Measurements from ENCODE around the gene PAK1. TPM values are rescaled to one million over a fixed set of nuclear protein-coding genes. Genes with fewer than 3 reads are reported as not detected.

The PAK1 gene
- total and polyA plus RNA-seq, 8 donors, result 16.7 to 89.5 (median 46.5) TPM

DNA sequence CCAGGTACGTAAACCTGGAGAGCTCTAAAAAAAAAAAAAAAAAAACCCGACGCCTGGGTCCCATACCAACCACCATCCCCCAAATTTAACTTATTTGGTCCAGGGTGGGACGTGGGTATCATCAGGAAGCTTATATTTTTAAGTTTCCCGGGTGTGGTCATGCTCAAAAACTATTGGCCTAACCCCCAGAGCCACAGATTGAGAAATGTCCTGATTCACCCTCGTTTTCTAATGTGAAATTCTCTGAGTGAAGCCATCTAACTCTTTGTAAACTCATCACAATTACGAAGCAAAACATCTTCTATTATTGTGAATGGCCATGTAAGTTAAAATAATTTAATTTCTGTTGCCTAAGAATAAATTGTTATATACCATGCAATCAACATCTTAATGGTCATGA lies 29.6 kb downstream of the PAK1 start:
- no peaks in the 10 kb centered on the region for H3K36me3 ChIP-seq
- DNase-seq, result no peak
- TF ChIP-seq POLR2A (IDR thresholded peaks at IDR 0.05) (no peak), EP300 (IDR thresholded peaks at IDR 0.05) (no peak), CTCF (IDR thresholded peaks at IDR 0.05) (no peak), POLR2AphosphoS5 (IDR thresholded peaks at IDR 0.05) (no peak)
- H3K4me3 ChIP-seq, result no peak overlapping the region
- H3K4me1 ChIP-seq, result peaks cover 8 to 28% (median 13%) of the 10 kb centered on the region in 4 donors
- H3K9me3 ChIP-seq, result no peaks in the 10 kb centered on the region
- H3K27ac ChIP-seq, result no peak overlapping the region
- intact Hi-C loops (cut with DNase I; ENCODE audit: low total_unique reads), result no loop called here
- WGBS, 5 donors, result 84 to 95% (median 89%) methylated on average over 7 of the region's 7 CpGs
- no peaks in the 10 kb centered on the region for H3K27me3 ChIP-seq

- H3K27ac ChIP-seq, result no peak overlapping the region
- no peaks in the 10 kb centered on the region for H3K36me3 ChIP-seq
- H3K4me1 ChIP-seq, result peaks cover 5 to 34% (median 15%) of the 10 kb centered on the region in 4 donors
- DNase-seq, result no peak
- H3K4me3 ChIP-seq, result no peak overlapping the region
- TF ChIP-seq EP300 (IDR thresholded peaks at IDR 0.05) (no peak), CTCF (IDR thresholded peaks at IDR 0.05) (no peak), POLR2AphosphoS5 (IDR thresholded peaks at IDR 0.05) (no peak), POLR2A (IDR thresholded peaks at IDR 0.05) (no peak)
- intact Hi-C loops (cut with DNase I; ENCODE audit: low total_unique reads), result no loop called here
- WGBS, 5 donors, result 68 to 92% (median 87%) methylated on average over 3 of the region's 3 CpGs
- no peaks in the 10 kb centered on the region for H3K27me3 ChIP-seq
- H3K9me3 ChIP-seq, result no peaks in the 10 kb centered on the region
Observed at GRCh38 chr11:77442394-77443053, 31.4 kb downstream of the PAK1 start.

DNA sequence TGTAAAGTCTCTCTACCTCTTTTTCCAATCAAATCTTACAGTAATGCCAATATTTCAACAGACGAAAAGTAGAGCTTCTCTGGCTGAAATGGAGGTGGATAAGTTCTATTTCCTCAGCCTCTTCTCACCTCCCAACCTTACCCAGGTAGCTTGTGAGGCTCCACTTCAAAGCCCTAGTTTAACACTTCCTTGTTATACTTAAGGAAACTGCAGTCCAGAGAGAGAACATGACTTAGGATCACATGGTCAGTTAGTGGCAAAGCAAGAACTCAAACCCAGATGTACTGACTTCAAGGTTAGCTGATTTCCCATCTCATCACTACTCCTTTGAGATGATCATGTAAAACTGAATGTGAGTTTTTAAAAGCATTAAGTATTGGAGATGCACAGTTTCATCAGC lies 32.5 kb downstream of the PAK1 start:
- no peak for TF ChIP-seq POLR2AphosphoS5 (IDR thresholded peaks at IDR 0.05)
- DNase-seq, result no peak
- no peak overlapping the region for H3K27ac ChIP-seq
- H3K27me3 ChIP-seq, result no peaks in the 10 kb centered on the region
- peaks cover 5 to 34% (median 23%) of the 10 kb centered on the region in 4 donors for H3K4me1 ChIP-seq
- no peaks in the 10 kb centered on the region for H3K9me3 ChIP-seq
- intact Hi-C loops (cut with DNase I; ENCODE audit: low total_unique reads), result no loop called here
- H3K36me3 ChIP-seq, result no peaks in the 10 kb centered on the region
- WGBS, 5 donors, result 83 to 94% (median 91%) methylated on average over 1 of the region's 1 CpG
- H3K4me3 ChIP-seq, result no peak overlapping the region

- Histone ChIP-seq H3K27ac (no peak overlapping the region), H3K4me3 (no peak overlapping the region), H3K27me3 (no peaks in the 10 kb centered on the region), H3K4me1 (peaks cover 5 to 30% (median 20%) of the 10 kb centered on the region in 4 donors), H3K9me3 (no peaks in the 10 kb centered on the region), H3K36me3 (no peaks in the 10 kb centered on the region)
- intact Hi-C loops (cut with DNase I; ENCODE audit: low total_unique reads), result no loop called here
- TF ChIP-seq EP300 (IDR thresholded peaks at IDR 0.05), result no peak
- TF ChIP-seq POLR2AphosphoS5 (IDR thresholded peaks at IDR 0.05), result no peak
- no peak for TF ChIP-seq CTCF (IDR thresholded peaks at IDR 0.05)
- no peak for TF ChIP-seq POLR2A (IDR thresholded peaks at IDR 0.05)
- no peak for DNase-seq
Observed at GRCh38 chr11:77440678-77441077, 33.2 kb downstream of the PAK1 start.

DNA sequence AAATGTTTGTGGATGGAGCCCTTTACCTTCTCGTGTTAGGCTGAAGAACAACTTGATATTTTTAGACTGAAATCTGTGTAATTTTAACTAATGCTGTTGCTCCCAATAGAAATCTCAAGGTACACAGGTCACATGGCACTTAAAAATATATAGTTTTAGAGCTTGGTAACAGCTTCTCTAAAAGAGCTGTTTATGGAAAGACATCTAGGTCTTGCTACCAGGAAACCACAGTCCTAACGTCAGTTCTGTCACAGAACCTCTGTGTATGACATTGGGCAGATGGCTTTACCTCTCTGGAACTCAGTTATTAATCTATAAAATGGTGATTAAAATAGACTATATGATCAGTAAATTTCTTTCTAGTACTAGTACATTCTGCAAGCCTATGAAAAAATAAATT lies 35.4 kb downstream of the PAK1 start:
- H3K27ac ChIP-seq, result no peak overlapping the region
- H3K27me3 ChIP-seq, result no peaks in the 10 kb centered on the region
- TF ChIP-seq POLR2AphosphoS5 (IDR thresholded peaks at IDR 0.05), result no peak
- no peak for TF ChIP-seq CTCF (IDR thresholded peaks at IDR 0.05)
- TF ChIP-seq POLR2A (IDR thresholded peaks at IDR 0.05), result no peak
- no peak for TF ChIP-seq EP300 (IDR thresholded peaks at IDR 0.05)
- WGBS, 5 donors, result 74 to 88% (median 78%) methylated on average over 2 of the region's 2 CpGs
- no peaks in the 10 kb centered on the region for H3K36me3 ChIP-seq
- H3K4me1 ChIP-seq, result peaks cover 0 to 23% (median 12%) of the 10 kb centered on the region in 4 donors
- no peak overlapping the region for H3K4me3 ChIP-seq
- no peak for DNase-seq
- no peaks in the 10 kb centered on the region for H3K9me3 ChIP-seq
- intact Hi-C loops (cut with DNase I; ENCODE audit: low total_unique reads), result no loop called here
